HepG2 (cell line): ENCODE data around the gene ATE1. TPM values are rescaled to one million over a fixed set of nuclear protein-coding genes. Genes with fewer than 3 reads are reported as not detected.

ENCODE experiments used
- FOXP4 ChIP-seq: sonication (generic); formaldehyde crosslinking; IDR thresholded peaks from 2 replicates; pipeline ENCODE4 v1.4.0; 2020; ENCODE audit warnings: missing genetic modification reagents
- HNF1B ChIP-seq: sonication (generic); formaldehyde crosslinking; IDR thresholded peaks from 2 replicates; pipeline ENCODE4 v1.5.1; 2020; ENCODE audit warnings: mild to moderate bottlenecking, moderate library complexity, missing genetic modification reagents
- NCOA5 ChIP-seq: sonication (generic); formaldehyde crosslinking; IDR thresholded peaks from 2 replicates; pipeline ENCODE4 v1.4.0; 2020; ENCODE audit warnings: missing genetic modification reagents
- NFAT5 ChIP-seq: sonication (generic); formaldehyde crosslinking; IDR thresholded peaks from 2 replicates; pipeline ENCODE4 v1.4.0; 2020; ENCODE audit warnings: missing genetic modification reagents
- NR2C2 ChIP-seq: sonication (generic); formaldehyde crosslinking; IDR thresholded peaks from 2 replicates; pipeline ENCODE4 v1.4.0; 2020; ENCODE audit warnings: missing genetic modification reagents, mild to moderate bottlenecking, moderate library complexity, borderline replicate concordance
- PRPF4 ChIP-seq: fragments of 200-400 bp; formaldehyde crosslinking; IDR thresholded peaks from 2 replicates; pipeline ENCODE4 v1.6.1; 2016; ENCODE audit warnings: low read length, low read depth; ENCODE audit not compliant: poor library complexity, severe bottlenecking
- SP1 ChIP-seq, 2 experiments: fragments of 450-650 bp in 1 of 2; sonication (generic) in 1 of 2; formaldehyde crosslinking in 1 of 2; IDR thresholded peaks; 2 replicates each; pipeline versions ENCODE4 v1.4.0 to v1.6.1; 2016 to 2020; ENCODE audit warnings: missing genetic modification reagents in 1 of 2
- STAT5B ChIP-seq: sonication (generic); formaldehyde crosslinking; IDR thresholded peaks from 2 replicates; pipeline ENCODE4 v1.4.0; 2020; ENCODE audit warnings: missing genetic modification reagents
- ZNF318 ChIP-seq: sonication (generic); formaldehyde crosslinking; IDR thresholded peaks from 2 replicates; pipeline ENCODE4 v1.4.0; 2020; ENCODE audit warnings: mild to moderate bottlenecking, missing genetic modification reagents
- ZNF563 ChIP-seq: sonication (generic); formaldehyde crosslinking; IDR thresholded peaks from 2 replicates; pipeline ENCODE4 v1.8.0; 2022; ENCODE audit warnings: mild to moderate bottlenecking, moderate library complexity, missing genetic modification reagents
- ZNF816 ChIP-seq: sonication (generic); formaldehyde crosslinking; IDR thresholded peaks from 2 replicates; pipeline ENCODE4 v1.8.0; 2022; ENCODE audit warnings: missing genetic modification reagents, mild to moderate bottlenecking, borderline replicate concordance
- polyA plus RNA-seq, 8 experiments: library from polyadenylated mRNA; depleted of rRNA in 3 of 8; stranded (reverse) in 7 of 8; unstranded in 1 of 8; fragments of >200 nt; fragmentation: Illumina TruSeq in 4 of 8; extraction: Trizol in 4 of 8; gene quantifications; 2 replicates each; pipeline versions ENCODE4 v1.2.1 to v1.2.3, GENCODE V29; 2011 to 2016; ENCODE audit warnings: low read depth in 4 of 8, missing spikeins in 1 of 8, mixed read lengths in 1 of 8; ENCODE audit not compliant: insufficient read depth in 1 of 8
- total RNA-seq, 5 experiments: library from RNA; depleted of rRNA; stranded (reverse); fragments of >200 nt; fragmentation: Illumina TruSeq; extraction: Trizol; gene quantifications; 2 replicates each; pipeline ENCODE4 v1.2.3, GENCODE V29; 2016; ENCODE audit warnings: low read depth in 1 of 5

The ATE1 gene
- total and polyA plus RNA-seq, 2 of the 13 experiments (the other 11 are each of a cell fraction or from before 2014, with no cell fraction given), result 17.5 to 42.2 TPM

GRCh38 chr10:121854809-121855445, 72.9 kb downstream of the ATE1 start (continued):
- TF ChIP-seq ZNF318 (no peak), ZNF816 (CRISPR knock-in tag) (no peak), HNF1B (CRISPR knock-in tag) (no peak), STAT5B (CRISPR knock-in tag) (no peak), NR2C2 (CRISPR knock-in tag) (peak; percentile 48; the same call in 1 of the 2 replicates), ZNF563 (no peak), NFAT5 (CRISPR knock-in tag) (no peak), FOXP4 (peak; percentile 88), NCOA5 (CRISPR knock-in tag) (no peak), PRPF4 (no peak), SP1 (IDR thresholded peaks at IDR 0.05) (no peak), SP1 (CRISPR knock-in tag; IDR thresholded peaks at IDR 0.05) (peak; percentile 37; the same call in 1 of the 2 replicates)
